ENCODE data around the gene NCAPH2.

DNA sequence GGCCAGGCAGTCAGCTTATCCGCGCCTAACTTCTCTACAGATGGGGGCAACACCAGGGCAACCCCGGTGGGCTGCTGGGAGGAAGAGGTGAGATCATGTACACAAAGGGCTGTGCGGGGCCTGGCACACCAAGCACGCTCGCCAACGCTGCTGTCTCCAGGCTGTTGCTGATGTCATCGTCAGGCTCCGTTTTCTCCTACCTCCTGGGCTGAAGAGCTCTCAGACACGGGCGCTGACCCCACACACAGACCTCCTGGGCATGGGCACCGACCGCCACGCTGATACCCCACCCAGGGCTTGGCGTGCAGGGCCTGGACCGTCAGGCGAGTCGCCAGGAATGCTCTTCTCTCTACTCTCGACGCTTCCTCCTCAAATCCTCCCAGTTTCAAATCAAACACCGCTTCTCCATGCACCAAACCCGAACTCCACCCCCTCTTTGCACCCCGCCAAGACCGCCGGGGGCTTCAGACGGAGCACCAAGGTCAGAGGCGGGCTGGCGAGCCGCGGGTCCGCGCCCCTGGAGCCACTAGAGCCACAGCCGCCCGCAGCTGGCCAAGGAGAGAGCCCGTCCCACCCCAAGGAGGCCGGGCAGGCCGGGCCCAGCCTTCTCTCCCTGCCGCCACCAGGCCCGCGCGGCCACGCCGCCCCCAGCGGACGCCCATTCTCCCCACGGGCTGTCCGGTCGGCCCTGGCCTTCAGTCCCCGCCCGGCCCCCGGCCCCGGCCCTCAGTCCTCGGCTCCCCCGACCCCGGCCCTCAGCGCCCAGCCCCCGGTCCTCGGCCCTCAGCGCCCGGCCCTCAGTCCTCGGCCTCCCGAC lies 34.0 kb upstream of the NCAPH2 start:
- TF ChIP-seq POLR2A (IDR thresholded peaks at IDR 0.05): no peak
- TF ChIP-seq, protein P1, sequence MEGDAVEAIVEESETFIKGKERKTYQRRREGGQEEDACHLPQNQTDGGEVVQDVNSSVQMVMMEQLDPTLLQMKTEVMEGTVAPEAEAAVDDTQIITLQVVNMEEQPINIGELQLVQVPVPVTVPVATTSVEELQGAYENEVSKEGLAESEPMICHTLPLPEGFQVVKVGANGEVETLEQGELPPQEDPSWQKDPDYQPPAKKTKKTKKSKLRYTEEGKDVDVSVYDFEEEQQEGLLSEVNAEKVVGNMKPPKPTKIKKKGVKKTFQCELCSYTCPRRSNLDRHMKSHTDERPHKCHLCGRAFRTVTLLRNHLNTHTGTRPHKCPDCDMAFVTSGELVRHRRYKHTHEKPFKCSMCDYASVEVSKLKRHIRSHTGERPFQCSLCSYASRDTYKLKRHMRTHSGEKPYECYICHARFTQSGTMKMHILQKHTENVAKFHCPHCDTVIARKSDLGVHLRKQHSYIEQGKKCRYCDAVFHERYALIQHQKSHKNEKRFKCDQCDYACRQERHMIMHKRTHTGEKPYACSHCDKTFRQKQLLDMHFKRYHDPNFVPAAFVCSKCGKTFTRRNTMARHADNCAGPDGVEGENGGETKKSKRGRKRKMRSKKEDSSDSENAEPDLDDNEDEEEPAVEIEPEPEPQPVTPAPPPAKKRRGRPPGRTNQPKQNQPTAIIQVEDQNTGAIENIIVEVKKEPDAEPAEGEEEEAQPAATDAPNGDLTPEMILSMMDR (IDR thresholded peaks at IDR 0.05): no peak
